ENCODE results near the gene SLC22A16.

DNA sequence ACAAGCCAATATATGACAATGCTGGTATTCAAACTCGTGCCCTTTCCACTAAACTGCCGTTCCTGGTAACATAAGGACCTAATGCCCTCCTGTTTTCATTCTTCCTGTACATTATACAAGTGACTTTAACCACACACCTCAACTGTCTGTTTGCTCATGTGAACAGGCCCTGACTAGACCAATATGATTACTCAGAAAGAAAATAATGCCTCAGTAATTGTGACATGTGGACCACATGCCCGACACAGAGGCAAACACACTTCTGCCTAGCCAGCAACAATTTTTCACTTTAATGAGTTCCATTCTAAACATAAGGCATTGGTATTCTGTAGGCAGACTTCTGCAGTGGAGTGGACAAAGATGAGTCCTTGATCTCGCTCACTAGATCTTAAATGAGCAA is 30.0 kb downstream of the SLC22A16 start:
- no peak for TF ChIP-seq CTCF (IDR thresholded peaks at IDR 0.05)
- no peak for TF ChIP-seq POLR2AphosphoS5 (IDR thresholded peaks at IDR 0.05; ENCODE audit: insufficient read depth in 1 of 2, low read depth in 1 of 2)
- no peak for TF ChIP-seq POLR2A (IDR thresholded peaks at IDR 0.05)
